SH-SY5Y (cell line): ENCODE data around the gene GNGT2.

Experiments
- GATA2 ChIP-seq: IDR thresholded peaks from 2 replicates; pipeline ENCODE4 v1.6.1; 2011; ENCODE audit warnings: mild to moderate bottlenecking, low read depth, low read length
- GATA3 ChIP-seq: IDR thresholded peaks from 2 replicates; pipeline ENCODE4 v1.6.1; 2011; ENCODE audit warnings: low read depth, mild to moderate bottlenecking, low read length, moderate library complexity

GNGT2 gene

GRCh38 chr17:49204516-49204915 lies 5.9 kb downstream of the GNGT2 start:
- TF ChIP-seq GATA3 (no peak), GATA2 (no peak)

DNA sequence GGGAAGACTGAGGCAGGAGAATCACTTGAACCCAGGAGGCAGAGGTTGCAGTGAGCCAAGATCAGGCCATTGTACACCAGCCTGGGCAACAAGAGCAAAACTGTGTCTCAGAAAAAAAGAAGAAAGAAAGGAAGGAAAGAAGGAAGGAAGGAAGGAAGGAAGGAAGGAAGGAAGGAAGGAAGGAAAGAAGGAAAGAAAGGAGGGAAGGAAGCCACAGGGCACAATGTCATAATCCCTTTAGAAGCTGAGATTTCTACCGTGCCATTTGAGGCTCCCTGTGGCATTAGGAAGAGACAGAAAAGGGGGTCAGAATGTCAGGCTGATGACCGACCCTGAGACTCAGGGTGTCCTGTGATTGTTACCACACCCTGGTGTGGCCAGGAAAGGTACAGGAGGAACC lies 6.6 kb downstream of the GNGT2 start:
- no peak for TF ChIP-seq GATA2
- no peak for TF ChIP-seq GATA3

GRCh38 chr17:49201481-49201927 lies 8.9 kb downstream of the GNGT2 start:
- TF ChIP-seq GATA3 (no peak), GATA2 (no peak)

GRCh38 chr17:49200423-49201083 lies 9.8 kb downstream of the GNGT2 start:
- TF ChIP-seq GATA3 (no peak), GATA2 (no peak)

- TF ChIP-seq GATA3 (no peak), GATA2 (no peak)
Measured at GRCh38 chr17:49198211-49198610, 12.2 kb downstream of the GNGT2 start.

DNA sequence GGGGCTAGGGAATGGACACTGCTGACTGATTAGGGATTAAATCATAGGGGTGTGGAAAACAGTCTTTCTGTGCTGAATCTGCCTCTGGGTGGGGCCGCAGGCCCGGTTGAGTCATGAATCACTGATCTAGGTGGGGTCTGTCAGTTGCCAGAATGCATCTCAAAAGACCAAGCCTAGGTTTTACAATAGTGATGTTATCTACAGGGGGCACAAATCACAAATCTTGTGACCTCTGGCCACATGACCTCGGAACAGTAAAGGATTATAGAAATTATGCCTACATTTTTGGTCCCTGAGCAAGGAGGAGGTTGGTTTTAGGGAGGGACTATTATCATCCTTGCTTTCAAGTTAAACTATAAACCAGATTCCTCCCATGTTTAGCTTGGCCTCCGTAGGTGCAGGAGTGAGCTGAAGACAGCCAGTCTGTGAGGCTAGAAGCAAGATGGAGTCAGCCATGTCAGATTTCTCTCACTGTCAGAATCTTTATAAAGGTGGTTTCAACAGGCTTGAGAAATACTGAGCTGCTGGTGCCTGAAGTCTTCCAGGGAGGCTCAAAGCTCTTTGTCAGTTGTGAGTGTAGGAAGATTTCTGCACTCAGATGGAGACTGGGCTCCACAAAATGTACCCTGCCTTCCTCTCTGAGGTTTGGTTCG lies 12.9 kb downstream of the GNGT2 start:
- TF ChIP-seq GATA3 (no peak), GATA2 (no peak)

DNA sequence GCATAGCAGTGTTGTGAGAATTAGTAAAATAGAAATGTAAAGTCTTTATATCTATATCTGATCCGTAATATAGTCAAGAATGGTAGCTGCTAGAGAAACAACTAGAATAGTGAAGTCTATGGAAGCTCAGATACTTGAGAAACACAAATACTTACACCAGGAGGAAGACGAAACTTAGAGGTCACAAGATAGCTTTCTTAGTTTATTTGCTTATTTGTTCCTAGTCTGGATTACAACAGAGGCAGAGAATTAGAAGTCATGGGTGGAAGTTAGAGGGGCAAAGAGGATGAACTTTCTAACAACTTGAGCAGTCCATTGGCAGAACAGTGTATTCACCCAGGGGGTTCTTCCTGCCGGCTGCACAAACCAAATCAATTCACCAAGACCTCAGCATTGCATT lies 13.9 kb downstream of the GNGT2 start:
- no peak for TF ChIP-seq GATA2
- TF ChIP-seq GATA3: no peak

- no peak for TF ChIP-seq GATA2
- no peak for TF ChIP-seq GATA3
Measured at GRCh38 chr17:49195751-49196150, 14.6 kb downstream of the GNGT2 start.

- TF ChIP-seq GATA3: no peak
- TF ChIP-seq GATA2: no peak
Measured at GRCh38 chr17:49194297-49194607, 16.1 kb downstream of the GNGT2 start.

DNA sequence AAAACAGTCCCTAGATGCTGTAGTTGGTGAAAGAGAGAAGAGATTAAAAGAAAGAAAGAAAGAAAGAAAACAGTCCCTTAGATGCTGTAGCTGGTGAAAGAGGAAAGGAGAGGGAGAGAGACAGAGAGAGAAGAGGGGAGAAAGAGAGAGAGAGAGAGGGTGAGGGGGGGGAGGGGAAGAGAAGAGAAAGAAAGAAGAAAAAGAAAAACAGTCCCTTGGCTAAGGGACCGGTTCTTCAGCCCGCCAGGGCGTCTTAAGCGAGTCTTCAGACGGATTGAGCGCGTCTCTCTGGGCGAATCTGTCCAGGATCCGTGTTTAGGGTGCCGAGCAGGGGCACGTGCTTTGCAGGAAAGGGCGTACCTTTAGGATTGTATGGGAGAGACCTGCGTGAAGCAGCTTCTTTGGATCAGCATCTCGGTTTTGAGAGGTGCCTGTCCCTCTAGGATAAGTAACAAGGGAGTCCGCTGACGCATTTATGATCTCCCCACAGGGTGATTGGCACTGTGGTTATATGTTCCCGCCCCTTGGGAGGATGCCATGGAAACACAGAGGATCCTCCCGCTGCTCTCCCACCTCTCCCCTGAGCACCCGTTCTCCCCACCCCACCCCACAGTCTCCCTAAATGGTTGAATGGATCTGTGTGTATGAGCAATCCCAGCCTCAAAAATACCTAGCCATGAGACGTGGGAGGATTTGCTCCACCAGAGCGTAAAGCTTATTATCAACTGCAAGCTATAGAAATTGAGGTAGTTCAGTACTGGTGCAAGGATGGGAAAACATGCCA lies 16.7 kb downstream of the GNGT2 start:
- TF ChIP-seq GATA2 (no peak), GATA3 (no peak)

DNA sequence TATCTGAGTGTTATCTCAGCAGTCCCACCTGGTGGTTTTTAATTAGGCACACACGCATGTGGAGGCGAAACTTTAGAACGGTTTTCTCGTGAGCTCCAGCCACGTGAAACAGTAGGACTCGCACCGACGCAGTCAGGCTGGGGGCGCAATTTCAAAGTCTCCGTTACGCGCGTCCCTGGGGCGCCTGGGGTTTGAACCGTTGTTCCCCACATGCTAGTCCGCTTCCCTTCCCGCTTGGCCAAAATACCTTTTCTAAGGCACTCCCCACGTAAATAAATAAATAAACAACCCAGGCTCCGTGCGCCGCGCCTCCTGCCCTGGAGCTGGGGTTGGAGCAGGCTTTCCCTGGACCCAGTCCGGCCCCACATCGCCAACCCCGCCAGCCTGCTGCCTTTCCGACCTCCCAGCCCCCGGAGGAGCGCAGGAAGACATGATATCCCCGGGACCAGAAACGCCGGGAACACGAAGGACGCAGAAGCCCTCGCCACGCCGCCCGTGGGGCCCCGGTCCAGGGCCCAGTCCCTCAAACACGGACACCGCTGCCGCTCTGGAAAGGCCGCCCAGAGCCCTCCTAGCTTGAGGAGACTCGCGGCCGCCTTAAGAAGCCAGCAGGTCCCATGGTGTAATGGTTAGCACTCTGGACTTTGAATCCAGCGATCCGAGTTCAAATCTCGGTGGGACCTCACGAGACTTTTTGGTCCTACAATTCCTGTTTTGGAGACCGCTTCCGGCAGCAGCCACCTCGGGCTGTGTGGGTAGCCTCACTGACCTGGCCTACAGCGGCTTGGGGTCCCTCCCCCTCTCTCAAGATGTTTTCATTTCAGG lies 18.2 kb downstream of the GNGT2 start:
- TF ChIP-seq GATA2 (peak; percentile 13; the same call in 1 of the 2 replicates), GATA3 (no peak)

- peak; percentile 40; the same call in 1 of the 2 replicates for TF ChIP-seq GATA2
- no peak for TF ChIP-seq GATA3
Measured at GRCh38 chr17:49191409-49191916, 18.9 kb downstream of the GNGT2 start.

DNA sequence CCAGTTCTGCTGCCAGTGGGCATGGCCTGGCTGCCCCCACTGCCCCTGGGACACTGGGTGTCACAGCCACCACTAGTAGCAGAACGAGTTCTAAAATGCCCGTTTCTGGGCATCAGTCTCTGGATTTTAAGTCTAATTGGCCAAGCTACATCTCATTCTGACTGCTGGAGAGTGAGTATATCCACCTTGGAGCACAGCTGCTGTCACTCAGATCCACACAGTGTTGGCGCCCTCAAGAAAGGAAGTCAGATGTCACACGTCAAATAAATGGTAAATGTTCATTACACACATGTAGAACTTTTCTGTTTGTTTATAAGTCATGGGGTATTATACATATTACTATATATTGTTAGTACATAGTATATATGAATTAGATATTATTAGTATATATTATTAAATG lies 19.4 kb downstream of the GNGT2 start:
- TF ChIP-seq GATA2 (no peak), GATA3 (no peak)

DNA sequence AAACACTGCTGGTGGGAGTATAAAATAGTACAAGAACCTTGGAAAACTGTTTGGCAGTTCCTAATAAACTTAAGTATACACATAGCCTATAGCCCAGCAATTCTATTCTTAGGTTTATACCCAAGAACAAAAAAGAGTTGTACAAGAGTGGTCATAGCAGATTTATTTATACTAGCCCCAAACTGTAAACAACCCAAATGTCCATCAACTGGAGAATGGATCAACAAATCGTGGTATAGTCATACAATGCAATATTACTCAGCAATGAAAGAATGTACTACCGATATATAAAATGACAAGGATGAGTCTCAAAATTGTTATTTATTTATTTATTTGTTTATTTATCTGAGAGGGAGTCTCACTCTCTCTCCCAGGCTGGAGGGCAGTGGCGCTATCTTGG lies 23.1 kb downstream of the GNGT2 start:
- TF ChIP-seq GATA2 (no peak), GATA3 (no peak)

DNA sequence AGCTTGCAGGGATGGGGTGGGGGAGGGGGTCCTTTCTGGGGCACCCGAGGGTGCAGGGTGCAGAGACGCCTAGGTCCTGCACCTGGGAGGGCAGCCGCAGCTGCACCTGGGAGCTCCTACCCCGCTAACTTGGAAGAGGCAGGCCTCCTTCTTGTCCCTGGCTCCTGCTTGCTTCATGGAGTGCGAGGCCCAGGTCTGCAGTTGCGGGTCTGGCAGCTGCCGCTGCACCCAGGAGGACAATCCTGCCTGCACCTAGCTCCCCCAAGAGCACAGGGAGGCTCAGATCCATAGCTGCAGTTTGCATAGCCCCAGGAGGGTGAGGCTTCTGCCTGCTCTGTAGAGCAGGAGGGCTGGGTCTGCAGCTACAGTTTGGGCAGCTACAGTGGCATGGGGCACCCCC lies 26.6 kb downstream of the GNGT2 start:
- TF ChIP-seq GATA3 (no peak), GATA2 (no peak)
